ENCODE results near the gene KIAA2012.

KIAA2012 gene

GRCh38 chr2:202071107-202071506 is 1.9 kb upstream of the KIAA2012 start (continued):
- no peak for TF ChIP-seq ZNF529 (tag by site-specific recombination; IDR thresholded peaks at IDR 0.05; ENCODE audit: insufficient replicate concordance)

- no peaks in the 10 kb centered on the region for H3K9me3 ChIP-seq (ENCODE audit: control insufficient read depth, insufficient read depth, low read depth, low read length)
- no peak for TF ChIP-seq KLF1 (tag by site-specific recombination; IDR thresholded peaks at IDR 0.05)
- no peak for TF ChIP-seq ZNF571 (tag by site-specific recombination; IDR thresholded peaks at IDR 0.05)
- TF ChIP-seq KLF8 (tag by site-specific recombination; IDR thresholded peaks at IDR 0.05), result no peak
- no peak for TF ChIP-seq ZFP37 (tag by site-specific recombination; IDR thresholded peaks at IDR 0.05)
- no peak for TF ChIP-seq ZNF146 (tag by site-specific recombination; IDR thresholded peaks at IDR 0.05)
- TF ChIP-seq ZFP41 (tag by site-specific recombination; IDR thresholded peaks at IDR 0.05; ENCODE audit: borderline replicate concordance), result no peak
- no peak for TF ChIP-seq HOXC10 (CRISPR knock-in tag; IDR thresholded peaks at IDR 0.05)
- no peak for TF ChIP-seq AEBP2 (tag by site-specific recombination; IDR thresholded peaks at IDR 0.05; ENCODE audit: borderline replicate concordance)
- TF ChIP-seq ZNF777 (tag by site-specific recombination; IDR thresholded peaks at IDR 0.05; ENCODE audit: borderline replicate concordance), result no peak
- TF ChIP-seq ZNF510 (tag by site-specific recombination; IDR thresholded peaks at IDR 0.05; ENCODE audit: insufficient replicate concordance), result no peak
- no peaks in the 10 kb centered on the region for H3K36me3 ChIP-seq (ENCODE audit: control insufficient read depth in 2 of 2, insufficient read depth in 1 of 2, low read length in 2 of 2)
- no peak overlapping the region for H3K4me3 ChIP-seq (ENCODE audit: low read depth, low read length)
- CTCF ChIA-PET, result interaction anchor here (0.7 to 1.4 kb wide), 4 partner anchors 31 to 837 kb away, joined by 3 to 7 read pairs (median 4); no protein-coding TSS in a partner anchor
- H3K27ac ChIP-seq (ENCODE audit: extremely low read depth, low read depth, low read length), result no peak overlapping the region
- POLR2A ChIA-PET, result no interaction called here
- H3K4me1 ChIP-seq (ENCODE audit: control insufficient read depth, insufficient read depth, low read length), result no peaks in the 10 kb centered on the region
Observed at GRCh38 chr2:202072226-202072625, 829 bp upstream of the KIAA2012 start.

DNA sequence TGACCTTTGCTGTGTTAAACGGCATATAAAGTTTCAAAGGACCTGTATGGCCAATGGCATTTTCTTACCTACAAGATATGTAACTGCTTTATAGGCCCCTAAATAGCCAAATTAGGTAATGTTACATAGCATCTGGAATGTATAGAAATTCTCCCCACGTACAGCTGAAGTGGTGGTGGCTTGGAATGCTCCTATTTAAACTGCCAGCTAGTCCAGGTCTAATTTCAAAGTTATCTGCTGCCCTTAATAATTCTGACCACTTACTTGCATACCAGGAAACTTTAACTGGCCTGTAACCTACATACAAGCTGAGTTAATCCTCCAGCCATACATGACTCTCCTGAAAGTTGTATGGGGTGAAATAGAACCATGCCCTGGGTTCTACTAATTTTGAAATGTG is 1.3 kb downstream of the KIAA2012 start:
- ChIA-PET CTCF (interaction anchor here (0.6 kb wide), 1 partner anchor 14 kb away, joined by 3 read pairs; no protein-coding TSS in a partner anchor), POLR2A (no interaction called here)
- H3K4me1 ChIP-seq (ENCODE audit: control insufficient read depth, insufficient read depth, low read length), result no peaks in the 10 kb centered on the region

More for the DNA sequence above, 1.3 kb downstream of the KIAA2012 start:
- H3K27ac ChIP-seq (ENCODE audit: extremely low read depth, low read depth, low read length), result no peak overlapping the region
- no peaks in the 10 kb centered on the region for H3K36me3 ChIP-seq (ENCODE audit: control insufficient read depth in 2 of 2, insufficient read depth in 1 of 2, low read length in 2 of 2)
- H3K9me3 ChIP-seq (ENCODE audit: control insufficient read depth, insufficient read depth, low read depth, low read length), result no peaks in the 10 kb centered on the region
- no peak for TF ChIP-seq ZNF292 (tag by site-specific recombination; IDR thresholded peaks at IDR 0.05; ENCODE audit: borderline replicate concordance, low read depth)
- TF ChIP-seq ZBTB49 (tag by site-specific recombination; IDR thresholded peaks at IDR 0.05; ENCODE audit: low read depth), result no peak
- TF ChIP-seq ZNF335 (tag by site-specific recombination; conservative IDR thresholded peaks at IDR 0.05), result no peak
- TF ChIP-seq SCRT2 (tag by site-specific recombination; IDR thresholded peaks at IDR 0.05), result no peak
- no peak for TF ChIP-seq ZBTB17 (tag by site-specific recombination; IDR thresholded peaks at IDR 0.05)
- no peak for TF ChIP-seq ZNF132 (tag by site-specific recombination; IDR thresholded peaks at IDR 0.05; ENCODE audit: borderline replicate concordance)
- no peak for TF ChIP-seq ZBTB6 (tag by site-specific recombination; IDR thresholded peaks at IDR 0.05)
- TF ChIP-seq ZNF623 (tag by site-specific recombination; IDR thresholded peaks at IDR 0.05), result no peak
- TF ChIP-seq ZNF501 (tag by site-specific recombination; IDR thresholded peaks at IDR 0.05), result no peak
- TF ChIP-seq, protein P1, sequence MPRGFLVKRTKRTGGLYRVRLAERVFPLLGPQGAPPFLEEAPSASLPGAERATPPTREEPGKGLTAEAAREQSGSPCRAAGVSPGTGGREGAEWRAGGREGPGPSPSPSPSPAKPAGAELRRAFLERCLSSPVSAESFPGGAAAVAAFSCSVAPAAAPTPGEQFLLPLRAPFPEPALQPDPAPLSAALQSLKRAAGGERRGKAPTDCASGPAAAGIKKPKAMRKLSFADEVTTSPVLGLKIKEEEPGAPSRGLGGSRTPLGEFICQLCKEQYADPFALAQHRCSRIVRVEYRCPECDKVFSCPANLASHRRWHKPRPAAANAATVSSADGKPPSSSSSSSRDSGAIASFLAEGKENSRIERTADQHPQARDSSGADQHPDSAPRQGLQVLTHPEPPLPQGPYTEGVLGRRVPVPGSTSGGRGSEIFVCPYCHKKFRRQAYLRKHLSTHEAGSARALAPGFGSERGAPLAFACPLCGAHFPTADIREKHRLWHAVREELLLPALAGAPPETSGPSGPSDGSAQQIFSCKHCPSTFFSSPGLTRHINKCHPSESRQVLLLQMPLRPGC (tag by site-specific recombination; IDR thresholded peaks at IDR 0.05), result no peak
- no peak for TF ChIP-seq MEIS1 (CRISPR knock-in tag; IDR thresholded peaks at IDR 0.05; ENCODE audit: borderline replicate concordance)
- no peak for TF ChIP-seq ZNF239 (tag by site-specific recombination; IDR thresholded peaks at IDR 0.05)
- TF ChIP-seq ZNF416 (tag by site-specific recombination; IDR thresholded peaks at IDR 0.05), result no peak
- TF ChIP-seq, protein P2, sequence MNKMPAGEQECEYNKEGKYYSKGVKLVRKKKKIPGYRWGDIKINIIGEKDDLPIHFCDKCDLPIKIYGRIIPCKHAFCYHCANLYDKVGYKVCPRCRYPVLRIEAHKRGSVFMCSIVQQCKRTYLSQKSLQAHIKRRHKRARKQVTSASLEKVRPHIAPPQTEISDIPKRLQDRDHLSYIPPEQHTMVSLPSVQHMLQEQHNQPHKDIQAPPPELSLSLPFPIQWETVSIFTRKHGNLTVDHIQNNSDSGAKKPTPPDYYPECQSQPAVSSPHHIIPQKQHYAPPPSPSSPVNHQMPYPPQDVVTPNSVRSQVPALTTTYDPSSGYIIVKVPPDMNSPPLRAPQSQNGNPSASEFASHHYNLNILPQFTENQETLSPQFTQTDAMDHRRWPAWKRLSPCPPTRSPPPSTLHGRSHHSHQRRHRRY (tag by site-specific recombination; IDR thresholded peaks at IDR 0.05), result no peak
- H3K4me3 ChIP-seq (ENCODE audit: low read depth, low read length), result no peak overlapping the region
